ENCODE data around the gene FPGS.

DNA sequence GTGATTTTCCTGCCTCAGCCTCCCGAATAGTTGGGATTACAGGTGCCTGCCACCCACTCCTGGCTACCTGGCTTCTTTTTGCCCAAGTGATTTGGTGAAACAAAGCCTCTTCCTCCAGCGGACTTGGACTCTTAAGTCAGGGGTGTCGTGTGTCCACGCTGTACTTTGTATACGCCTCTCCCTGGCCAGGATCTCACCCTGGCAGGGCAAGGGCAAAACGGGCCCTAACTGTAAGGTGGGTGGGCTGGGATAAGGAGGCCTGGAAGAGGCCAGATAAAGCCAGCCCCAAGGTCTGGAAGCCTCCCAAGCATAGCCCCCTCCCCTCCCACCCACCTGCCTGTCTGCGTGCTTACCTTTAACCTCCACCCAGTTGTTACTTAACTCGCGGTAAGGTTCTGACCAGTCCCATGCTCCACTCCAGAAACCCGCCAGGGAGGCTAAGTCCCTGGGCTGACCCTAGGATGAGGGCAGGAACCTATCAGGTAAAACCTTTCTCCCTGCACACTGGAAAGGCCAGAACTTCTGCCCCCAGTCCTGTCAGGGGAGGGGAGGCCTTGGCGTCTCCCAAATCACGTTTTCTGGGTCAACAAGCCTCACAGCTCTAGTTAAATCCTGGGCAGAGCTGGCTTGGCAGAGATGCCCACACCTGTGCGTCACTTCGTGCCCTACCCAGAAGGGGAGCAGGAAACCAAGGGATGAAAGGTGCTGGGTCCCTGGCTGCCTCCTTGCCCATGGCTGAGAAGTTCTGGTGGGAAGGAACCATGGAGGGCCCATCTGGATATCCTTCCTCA is 8.5 kb upstream of the FPGS start:
- TF ChIP-seq, protein P1, sequence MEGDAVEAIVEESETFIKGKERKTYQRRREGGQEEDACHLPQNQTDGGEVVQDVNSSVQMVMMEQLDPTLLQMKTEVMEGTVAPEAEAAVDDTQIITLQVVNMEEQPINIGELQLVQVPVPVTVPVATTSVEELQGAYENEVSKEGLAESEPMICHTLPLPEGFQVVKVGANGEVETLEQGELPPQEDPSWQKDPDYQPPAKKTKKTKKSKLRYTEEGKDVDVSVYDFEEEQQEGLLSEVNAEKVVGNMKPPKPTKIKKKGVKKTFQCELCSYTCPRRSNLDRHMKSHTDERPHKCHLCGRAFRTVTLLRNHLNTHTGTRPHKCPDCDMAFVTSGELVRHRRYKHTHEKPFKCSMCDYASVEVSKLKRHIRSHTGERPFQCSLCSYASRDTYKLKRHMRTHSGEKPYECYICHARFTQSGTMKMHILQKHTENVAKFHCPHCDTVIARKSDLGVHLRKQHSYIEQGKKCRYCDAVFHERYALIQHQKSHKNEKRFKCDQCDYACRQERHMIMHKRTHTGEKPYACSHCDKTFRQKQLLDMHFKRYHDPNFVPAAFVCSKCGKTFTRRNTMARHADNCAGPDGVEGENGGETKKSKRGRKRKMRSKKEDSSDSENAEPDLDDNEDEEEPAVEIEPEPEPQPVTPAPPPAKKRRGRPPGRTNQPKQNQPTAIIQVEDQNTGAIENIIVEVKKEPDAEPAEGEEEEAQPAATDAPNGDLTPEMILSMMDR (IDR thresholded peaks at IDR 0.05): no peak
- TF ChIP-seq EP300 (IDR thresholded peaks at IDR 0.05; ENCODE audit: low read depth): no peak
